GM21619 (cell line): ENCODE results near the gene C2.

ENCODE experiments used
- ATAC-seq: cut with Tn5 transposase; IDR thresholded peaks from one replicate; pipeline ENCODE4 v1.9.1; 2021; ENCODE audit not compliant: unreplicated experiment

The C2 gene

GRCh38 chr6:31927242-31927862, at the start of gene C2:
TSS of gene C2 (plus strand) at chr6:31927717. CDS start at chr6:31927753, 36 bp downstream.
- ATAC-seq, result no peak

GRCh38 chr6:31878222-31878621, 49.3 kb upstream of the C2 start:
- no peak for ATAC-seq

GRCh38 chr6:31878726-31879125, 48.8 kb upstream of the C2 start, which contains the start of gene SLC44A4:
TSS of gene SLC44A4 (minus strand) at chr6:31878997. CDS start at chr6:31878980, 17 bp downstream.
- no peak for ATAC-seq

GRCh38 chr6:31879143-31879542, 48.4 kb upstream of the C2 start:
- no peak for ATAC-seq

- no peak for ATAC-seq
Observed at GRCh38 chr6:31879901-31880300, 47.6 kb upstream of the C2 start.

GRCh38 chr6:31880616-31881015, 46.9 kb upstream of the C2 start:
- no peak for ATAC-seq

- ATAC-seq, result no peak
Observed at GRCh38 chr6:31881136-31881859, 46.2 kb upstream of the C2 start.

- ATAC-seq, result no peak
Observed at GRCh38 chr6:31882344-31882743, 45.2 kb upstream of the C2 start.

- ATAC-seq, result no peak
Observed at GRCh38 chr6:31883676-31884075, 43.8 kb upstream of the C2 start.

GRCh38 chr6:31884528-31885035, 42.9 kb upstream of the C2 start:
- no peak for ATAC-seq

- ATAC-seq, result no peak
Observed at GRCh38 chr6:31886541-31886991, 41.0 kb upstream of the C2 start.

GRCh38 chr6:31887173-31888007, 40.1 kb upstream of the C2 start:
- ATAC-seq, result no peak

- ATAC-seq, result no peak
Observed at GRCh38 chr6:31888276-31889258, 39.0 kb upstream of the C2 start.

GRCh38 chr6:31889331-31889972, 38.1 kb upstream of the C2 start:
- no peak for ATAC-seq

GRCh38 chr6:31892821-31893220, 34.7 kb upstream of the C2 start:
- no peak for ATAC-seq

- no peak for ATAC-seq
Observed at GRCh38 chr6:31896493-31896855, 31.0 kb upstream of the C2 start.

- ATAC-seq, result no peak
Observed at GRCh38 chr6:31896856-31897611, 30.5 kb upstream of the C2 start.

GRCh38 chr6:31897612-31898382, 29.7 kb upstream of the C2 start, which contains the start of gene EHMT2:
TSS of gene EHMT2 (minus strand) at chr6:31897698. CDS start at chr6:31897677, 21 bp downstream.
- peak; percentile 64 for ATAC-seq
